Activated CD8-positive, alpha-beta memory T cell treated with anti-CD3 and anti-CD28 coated beads, Interleukin-2, amount 50 U/mL, for 24 hours (primary cell): ENCODE data around the gene CHEK1.

Experiments
- DNase-seq: peaks from one replicate; pipeline ENCODE4 v3.0.0-alpha.2; 2020; ENCODE audit errors: extremely low read depth

Gene CHEK1

GRCh38 chr11:125626288-125626950, 1.5 kb downstream of the CHEK1 start:
- DNase-seq, result no peak

GRCh38 chr11:125627236-125627910, 2.4 kb downstream of the CHEK1 start:
- DNase-seq, result no peak

GRCh38 chr11:125637840-125638239, 12.9 kb downstream of the CHEK1 start:
- no peak for DNase-seq

- DNase-seq, result no peak
Measured at GRCh38 chr11:125638315-125638714, 13.4 kb downstream of the CHEK1 start.

GRCh38 chr11:125645871-125646270, 20.9 kb downstream of the CHEK1 start:
- no peak for DNase-seq

GRCh38 chr11:125649465-125650166, 24.7 kb downstream of the CHEK1 start:
- no peak for DNase-seq

- DNase-seq, result no peak
Measured at GRCh38 chr11:125662689-125663088, 37.7 kb downstream of the CHEK1 start.

GRCh38 chr11:125663910-125664309, 38.9 kb downstream of the CHEK1 start:
- no peak for DNase-seq

GRCh38 chr11:125667151-125667550, 42.2 kb downstream of the CHEK1 start:
- no peak for DNase-seq

- DNase-seq, result no peak
Measured at GRCh38 chr11:125670172-125670571, 45.2 kb downstream of the CHEK1 start.

GRCh38 chr11:125671561-125671960, 46.6 kb downstream of the CHEK1 start:
- no peak for DNase-seq

- DNase-seq, result no peak
Measured at GRCh38 chr11:125674210-125674609, 49.2 kb downstream of the CHEK1 start.

GRCh38 chr11:125675196-125675595, 50.2 kb downstream of the CHEK1 start:
- DNase-seq, result no peak

- no peak for DNase-seq
Measured at GRCh38 chr11:125679397-125679796, 54.4 kb downstream of the CHEK1 start.

GRCh38 chr11:125679837-125680236, 54.9 kb downstream of the CHEK1 start:
- no peak for DNase-seq

- no peak for DNase-seq
Measured at GRCh38 chr11:125680747-125681146, 55.8 kb downstream of the CHEK1 start, which contains the start of gene ACRV1. Gene ACRV1, minus strand, starts transcription at chr11:125680847. Its CDS starts 67 bp downstream, at chr11:125680780.

- DNase-seq, result no peak
Measured at GRCh38 chr11:125685228-125685627, 60.3 kb downstream of the CHEK1 start.

- DNase-seq, result no peak
Measured at GRCh38 chr11:125688066-125688465, 63.1 kb downstream of the CHEK1 start.

- no peak for DNase-seq
Measured at GRCh38 chr11:125688632-125689031, 63.7 kb downstream of the CHEK1 start.

- DNase-seq, result no peak
Measured at GRCh38 chr11:125689274-125689859, 64.4 kb downstream of the CHEK1 start.

- no peak for DNase-seq
Measured at GRCh38 chr11:125690006-125690405, 65.0 kb downstream of the CHEK1 start.

GRCh38 chr11:125692887-125693286, 67.9 kb downstream of the CHEK1 start:
- no peak for DNase-seq
